GM13976 (cell line): Measurements from ENCODE around the gene RASAL2.

Experiments
- DNase-seq: peaks from one replicate; pipeline ENCODE4 v3.0.0; 2012; ENCODE audit warnings: low spot score
- CTCF ChIP-seq: IDR thresholded peaks from 2 replicates; pipeline ENCODE4 v1.5.1; 2012; ENCODE audit warnings: borderline replicate concordance, mild to moderate bottlenecking; ENCODE audit not compliant: insufficient read depth; ENCODE audit errors: extremely low read depth, missing control alignments, control extremely low read depth
- in situ Hi-C: fragments of 300-500 bp; cut with MboI; formaldehyde crosslinking; loops from one replicate; pipeline ENCODE4 v1.12.0; 2022; ENCODE audit warnings: low sequenced_read_pairs, mixed read lengths, inconsistent platforms; ENCODE audit not compliant: unreplicated experiment

The RASAL2 gene

GRCh38 chr1:178529364-178530036 lies 435.6 kb downstream of the RASAL2 start:
- no peak for DNase-seq
- TF ChIP-seq CTCF: no peak
- in situ Hi-C loops: loop anchor here (5.0 to 25.0 kb wide), 3 partner anchors 225 to 833 kb away; partner anchors contain the start of gene AXDND1

- in situ Hi-C loops: loop anchor here (10.0 to 25.0 kb wide), 2 partner anchors 225 to 832 kb away; partner anchors contain the start of gene AXDND1
- no peak for DNase-seq
These were observed 436.1 kb downstream of the RASAL2 start for GRCh38 chr1:178530037-178530402.

GRCh38 chr1:178530502-178530901 lies 436.6 kb downstream of the RASAL2 start:
- no peak for TF ChIP-seq CTCF
- in situ Hi-C loops: loop anchor here (10.0 to 25.0 kb wide), 2 partner anchors 224 to 832 kb away; partner anchors contain the start of gene AXDND1
- DNase-seq: no peak

More at GRCh38 chr1:178530037-178530402, 436.1 kb downstream of the RASAL2 start:
- no peak for TF ChIP-seq CTCF

GRCh38 chr1:178531887-178532286 lies 438.0 kb downstream of the RASAL2 start:
- in situ Hi-C loops: loop anchor here (10.0 to 25.0 kb wide), 2 partner anchors 223 to 830 kb away; partner anchors contain the start of gene AXDND1
- DNase-seq: no peak
- TF ChIP-seq CTCF: no peak

GRCh38 chr1:178532392-178532791 lies 438.5 kb downstream of the RASAL2 start:
- peak; percentile 87 for DNase-seq
- in situ Hi-C loops: loop anchor here (10.0 to 25.0 kb wide), 2 partner anchors 222 to 830 kb away; partner anchors contain the start of gene AXDND1
- peak; percentile 90 for TF ChIP-seq CTCF

GRCh38 chr1:178533121-178533946 lies 439.4 kb downstream of the RASAL2 start:
- TF ChIP-seq CTCF: no peak
- in situ Hi-C loops: loop anchor here (10.0 to 25.0 kb wide), 2 partner anchors 221 to 829 kb away; partner anchors contain the start of gene AXDND1
- DNase-seq: no peak
